Activated gamma-delta T cell treated with Interleukin-2 at 50 U/mL for 16 hours (primary cell): Measurements from ENCODE around the gene PLEKHO2.

Experiments used
- DNase-seq: peaks from one replicate; pipeline ENCODE4 v3.0.0-alpha.2; 2020

The PLEKHO2 gene

DNA sequence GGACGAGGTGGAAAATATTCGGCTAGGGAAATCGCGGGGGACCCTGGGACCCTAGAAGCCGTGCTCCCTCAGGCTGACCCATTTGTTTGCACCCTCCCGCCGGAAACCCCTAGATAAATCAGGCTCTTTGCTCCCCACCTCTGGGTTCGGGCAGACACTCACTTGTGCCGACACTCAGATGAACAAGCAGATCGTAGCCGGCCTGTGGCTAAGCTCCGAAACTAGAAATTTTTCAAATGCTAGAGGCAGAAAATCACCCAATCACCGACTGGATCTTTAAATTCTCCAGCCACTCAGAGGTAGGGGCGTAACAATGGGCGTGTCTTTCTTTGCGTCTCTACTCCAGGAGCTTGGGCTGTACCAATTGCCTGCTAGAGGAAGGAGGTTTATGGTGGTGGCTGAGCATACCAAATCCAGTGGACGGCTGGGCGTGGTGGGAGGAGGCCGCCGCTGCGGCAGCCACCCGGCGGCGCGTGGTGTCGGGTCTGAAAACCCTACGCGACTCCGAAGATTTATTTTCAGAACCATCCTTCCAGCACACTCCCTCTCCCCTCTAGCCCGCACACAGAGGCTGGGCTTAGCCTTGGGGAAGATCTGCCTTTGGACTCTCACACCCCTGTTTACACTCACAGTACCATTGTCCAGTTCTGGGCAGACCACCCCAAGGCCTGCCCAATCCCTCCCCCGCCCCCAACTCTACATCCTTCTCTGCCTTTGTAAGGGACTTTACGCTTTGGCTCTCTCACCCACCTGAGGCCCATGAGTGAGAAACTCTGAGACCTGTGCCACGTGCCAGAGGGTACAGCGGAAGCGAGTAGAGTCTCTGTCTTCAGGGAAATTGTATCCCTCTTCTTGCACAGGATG lies 16.1 kb upstream of the PLEKHO2 start, which contains the start of gene PIF1:
PIF1 (minus strand) TSS at position 217 of the 864 bp plus-strand sequence. CDS start 1,312 bp downstream, outside the sequence.
- peak; percentile 84 for DNase-seq

DNA sequence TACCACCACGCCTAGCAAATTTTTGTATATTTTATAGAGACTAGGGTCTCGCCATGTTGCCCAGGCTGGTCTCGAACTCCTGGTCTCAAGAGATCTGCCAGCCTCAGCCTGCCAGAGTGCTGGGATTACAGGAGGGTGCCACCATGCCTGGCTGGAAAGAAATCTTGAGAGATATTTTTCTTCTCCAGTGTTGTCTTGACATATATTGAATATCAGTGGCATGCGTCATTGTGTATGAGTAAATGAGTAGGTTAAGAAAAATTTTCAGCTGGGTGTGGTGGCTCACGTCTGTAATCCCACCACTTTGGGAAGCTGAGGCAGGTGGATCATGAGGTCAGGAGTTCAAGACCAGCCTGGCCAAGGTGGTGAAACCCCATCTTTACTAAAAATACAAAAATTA lies 12.7 kb upstream of the PLEKHO2 start:
- no peak for DNase-seq

DNA sequence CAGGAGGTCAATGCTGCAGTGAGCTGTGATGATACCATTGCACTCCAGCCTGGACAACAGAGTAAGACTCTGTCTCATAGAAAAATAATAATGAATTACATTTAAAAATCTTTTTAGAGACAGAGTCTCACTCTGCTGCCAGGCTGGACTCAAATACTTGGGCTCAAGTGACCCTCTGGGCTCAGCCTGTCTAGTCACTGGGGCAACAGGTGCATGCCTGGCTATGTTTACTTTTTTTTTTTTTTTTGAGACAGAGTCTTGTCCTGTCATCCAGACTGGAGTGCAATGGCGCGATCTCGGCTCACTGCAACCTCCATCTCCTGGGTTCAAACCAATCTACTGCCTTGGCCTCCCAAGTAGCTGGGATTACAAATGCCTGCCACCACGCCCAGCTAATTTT lies 8.0 kb upstream of the PLEKHO2 start:
- DNase-seq: no peak

DNA sequence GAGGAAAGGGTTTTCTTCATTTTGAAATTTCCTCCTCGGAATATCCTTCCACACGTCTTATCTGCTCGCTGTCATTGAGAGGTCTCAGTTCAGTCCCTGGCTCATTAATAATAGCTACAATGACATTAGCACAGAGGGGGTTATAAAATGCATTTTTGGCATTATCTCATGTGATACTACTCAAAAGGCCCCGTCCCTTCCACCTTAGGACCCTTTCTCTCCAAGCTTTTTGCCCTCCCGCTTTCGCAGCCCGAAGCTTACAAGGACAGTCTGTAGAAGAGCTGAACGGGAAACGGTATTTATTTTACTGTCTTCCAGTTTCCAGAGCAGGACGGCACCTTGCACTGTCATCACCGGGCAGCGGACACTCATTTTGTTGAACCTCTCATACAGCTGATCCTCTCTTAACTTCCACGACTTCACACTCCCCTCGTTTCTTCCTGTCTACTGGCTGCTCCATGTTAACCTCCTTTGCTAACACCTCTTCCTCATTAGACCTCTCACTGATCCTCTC lies 5.6 kb upstream of the PLEKHO2 start:
- DNase-seq: no peak

DNA sequence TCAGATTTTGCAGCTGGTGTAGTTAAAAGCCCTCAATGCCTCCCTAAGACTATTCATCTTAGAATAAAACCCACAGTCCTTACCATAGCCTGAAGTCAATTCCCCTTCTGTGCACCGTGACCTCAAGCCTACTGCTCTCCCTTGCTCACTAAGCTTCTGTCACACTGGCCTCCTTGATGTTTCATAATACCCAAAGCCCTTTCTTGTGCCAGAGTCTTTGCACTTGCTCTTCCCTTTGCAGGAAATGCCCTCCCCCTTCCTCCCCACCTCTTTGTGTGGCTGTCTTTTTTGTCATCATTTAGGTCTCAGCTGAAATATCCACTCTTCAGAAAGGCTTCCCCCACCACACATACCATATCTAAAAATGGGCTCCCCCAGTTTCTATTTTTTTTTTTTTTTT lies 4.2 kb upstream of the PLEKHO2 start:
- peak; percentile 46 for DNase-seq

DNA sequence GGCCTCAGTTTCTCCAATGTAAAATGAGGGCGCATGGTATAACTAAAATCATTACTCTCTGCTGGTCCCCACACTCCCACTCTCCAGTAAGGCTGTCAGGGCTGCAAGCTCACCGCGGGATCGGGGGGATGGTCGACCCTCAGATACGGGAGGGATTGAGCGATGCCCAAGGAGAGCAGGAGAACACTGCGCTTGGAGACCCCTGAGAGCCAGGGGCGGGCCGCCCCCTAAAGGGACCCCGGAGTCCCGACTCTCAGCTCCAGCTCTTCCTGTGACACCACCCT lies 713 bp upstream of the PLEKHO2 start:
- no peak for DNase-seq

DNA sequence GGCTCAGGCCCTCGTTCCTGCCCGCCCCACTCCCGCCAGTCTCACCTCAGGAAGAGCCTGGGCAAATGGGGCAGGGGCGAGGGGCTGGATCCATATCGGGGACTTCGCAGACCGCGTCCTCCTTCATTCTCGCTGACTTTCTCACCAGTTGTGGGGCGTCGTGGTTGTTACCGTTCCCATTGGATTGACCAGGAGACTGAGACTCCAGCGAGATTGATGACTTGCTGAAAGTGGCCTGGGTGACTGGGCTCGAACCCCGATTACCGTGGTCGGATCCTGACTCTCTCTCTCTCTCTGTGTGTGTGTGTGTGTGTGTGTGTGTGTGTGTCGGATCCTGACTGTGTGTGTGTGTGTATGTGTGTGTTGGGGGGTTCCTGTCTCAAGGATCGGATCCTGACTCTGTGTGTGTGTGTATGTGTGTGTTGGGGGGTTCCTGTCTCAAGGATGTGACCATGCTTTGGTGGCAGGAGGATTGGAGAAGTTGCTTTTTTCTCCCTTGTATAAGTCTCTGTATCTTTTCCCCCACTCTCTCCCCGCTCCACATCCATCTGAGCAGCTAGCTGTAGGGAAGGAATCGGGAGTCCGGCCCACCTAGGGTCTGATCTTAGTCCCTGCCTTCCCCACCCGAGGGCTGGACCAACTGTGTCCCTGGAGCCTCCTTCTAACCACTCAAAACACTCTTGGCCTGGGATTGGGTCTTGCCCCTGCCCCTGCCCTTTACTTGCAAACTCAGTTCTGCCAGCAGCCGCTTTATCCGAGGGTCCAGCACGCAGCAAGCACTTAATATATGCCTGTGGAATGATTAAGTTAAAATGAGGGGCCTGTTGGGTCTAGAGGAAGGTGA lies 603 bp downstream of the PLEKHO2 start:
- DNase-seq: no peak

DNA sequence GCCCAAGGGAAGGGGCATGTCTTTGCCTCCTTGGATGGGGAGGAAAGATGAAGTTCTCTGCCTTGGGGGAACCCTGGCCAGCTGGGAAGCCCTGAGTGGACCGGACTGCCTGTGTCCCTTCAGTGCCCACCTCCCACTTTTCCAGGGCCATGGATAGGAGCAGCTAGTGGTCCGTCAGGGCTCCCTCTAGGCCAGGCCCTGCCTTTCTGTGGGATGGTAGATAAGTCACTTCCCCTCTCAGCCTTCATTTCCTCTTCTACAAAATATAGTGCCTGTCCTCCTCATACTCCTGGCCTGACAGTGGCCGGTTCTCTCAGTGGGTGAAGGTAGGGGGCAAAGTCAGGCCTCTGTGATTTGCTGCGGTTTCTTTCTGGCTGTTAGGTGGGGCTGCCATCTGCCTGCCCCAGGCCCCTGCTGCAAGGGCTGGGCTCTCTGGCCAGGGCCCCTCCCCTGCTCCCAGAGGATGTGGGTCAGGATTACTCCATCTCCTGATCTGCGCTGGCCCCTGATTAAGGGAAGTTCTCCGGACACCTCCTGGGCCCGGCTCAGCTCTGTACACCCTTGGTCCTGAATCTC lies 1.4 kb downstream of the PLEKHO2 start:
- DNase-seq: no peak

DNA sequence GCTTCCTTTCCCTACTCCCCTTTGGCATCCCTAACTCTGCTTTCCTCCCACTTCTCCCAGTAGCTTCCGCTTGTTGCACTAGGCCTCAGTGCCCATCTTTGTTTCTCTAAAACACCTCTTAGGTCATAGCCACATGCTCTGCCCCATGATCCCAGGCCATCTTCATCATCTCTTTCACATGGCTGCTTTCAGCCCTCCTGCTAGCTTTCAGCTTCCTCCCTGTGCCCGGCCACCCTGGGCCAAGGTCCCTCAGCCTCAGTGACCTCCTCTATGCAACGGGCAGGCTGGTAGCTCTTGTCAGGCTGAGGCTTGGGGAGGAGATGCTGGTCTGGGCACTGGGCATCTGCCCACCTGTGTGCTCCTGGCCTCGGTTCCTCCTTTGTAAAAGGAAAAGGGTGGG lies 2.3 kb downstream of the PLEKHO2 start:
- DNase-seq: no peak

DNA sequence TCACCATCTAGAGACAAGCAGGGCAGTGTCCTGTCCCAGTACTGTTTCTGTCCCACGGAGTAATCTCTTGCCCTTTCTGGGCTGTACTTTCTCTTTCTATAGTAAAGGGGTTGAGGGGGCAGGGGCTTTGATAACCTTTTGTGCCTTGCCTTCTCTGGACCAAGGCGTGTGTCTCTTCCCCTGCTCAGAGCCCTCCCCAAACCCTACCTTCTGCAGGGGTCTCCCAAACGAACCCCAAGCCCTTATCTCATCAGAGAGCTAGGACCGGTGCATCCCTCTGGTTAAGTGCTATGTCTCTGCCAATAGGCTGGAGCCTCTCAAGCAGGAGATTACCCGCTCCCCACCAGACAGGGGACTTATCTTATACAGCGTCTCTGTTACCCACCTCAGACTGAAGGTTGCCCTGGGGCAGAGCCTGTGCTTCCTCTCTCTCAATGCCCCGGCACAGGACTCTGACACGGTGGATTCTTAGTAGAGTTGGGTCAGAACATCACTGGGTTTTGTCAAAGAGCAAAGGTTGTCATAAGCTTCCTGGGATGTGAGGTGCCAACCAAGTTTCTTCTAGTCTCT lies 2.9 kb downstream of the PLEKHO2 start:
- peak; percentile 28 for DNase-seq

DNA sequence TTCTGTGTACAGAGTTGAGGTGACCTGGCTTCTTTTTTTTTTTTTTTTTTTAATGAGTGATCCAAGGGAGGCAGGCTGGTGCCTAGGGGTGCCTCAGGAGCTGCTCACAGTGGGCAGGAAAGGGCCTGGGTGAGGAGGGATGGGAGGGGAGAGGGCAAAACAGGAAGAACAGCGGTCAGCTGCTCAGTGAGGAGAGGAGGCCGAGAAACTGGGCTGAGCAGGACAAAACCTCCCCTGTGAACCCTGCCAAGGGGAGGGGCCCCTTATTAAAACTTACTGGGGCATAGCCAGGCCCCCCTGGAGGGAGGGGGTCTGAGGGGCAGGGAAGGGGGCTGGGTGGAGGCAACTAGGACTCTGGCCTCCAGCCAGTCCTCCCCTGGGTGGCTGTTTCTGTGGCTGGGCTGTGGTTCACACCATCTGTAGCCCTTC lies 3.5 kb downstream of the PLEKHO2 start:
- no peak for DNase-seq

DNA sequence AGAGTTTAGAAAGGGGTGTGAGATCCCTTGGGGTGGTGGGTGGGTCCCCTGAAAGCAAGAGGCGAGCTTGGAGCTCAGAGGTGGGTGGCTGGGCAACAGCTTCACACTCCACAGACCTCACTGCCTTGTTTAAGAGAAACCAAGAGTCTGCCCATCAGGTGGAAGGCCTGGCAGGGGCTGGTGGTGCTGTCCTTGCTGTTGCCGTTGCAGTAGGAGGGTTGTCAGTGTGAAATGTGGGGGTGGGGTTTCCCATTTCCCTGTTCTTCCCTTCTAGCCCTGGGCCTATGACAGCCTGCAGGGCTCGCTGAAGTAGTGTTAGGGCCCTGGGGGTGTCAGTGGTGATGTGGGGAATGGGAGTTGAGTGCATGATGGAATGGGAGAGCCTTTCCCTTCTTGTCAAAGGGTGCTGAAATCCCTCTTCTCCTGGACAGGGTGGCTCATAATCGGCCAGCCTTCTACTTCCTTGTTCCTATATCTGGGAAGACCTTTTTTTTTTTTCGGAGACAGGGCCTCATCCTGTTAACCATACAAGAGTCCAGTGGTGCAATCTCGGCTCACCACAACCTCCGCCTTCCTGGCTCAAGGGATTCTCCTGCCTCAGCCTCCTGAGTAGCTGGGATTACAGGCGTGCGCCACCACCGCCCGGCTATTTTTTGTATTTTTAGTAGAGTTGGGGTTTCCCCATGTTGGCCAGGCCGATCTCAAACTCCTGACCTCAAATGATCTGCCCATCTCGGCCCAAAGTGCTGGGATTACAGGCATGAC lies 4.3 kb downstream of the PLEKHO2 start:
- no peak for DNase-seq

DNA sequence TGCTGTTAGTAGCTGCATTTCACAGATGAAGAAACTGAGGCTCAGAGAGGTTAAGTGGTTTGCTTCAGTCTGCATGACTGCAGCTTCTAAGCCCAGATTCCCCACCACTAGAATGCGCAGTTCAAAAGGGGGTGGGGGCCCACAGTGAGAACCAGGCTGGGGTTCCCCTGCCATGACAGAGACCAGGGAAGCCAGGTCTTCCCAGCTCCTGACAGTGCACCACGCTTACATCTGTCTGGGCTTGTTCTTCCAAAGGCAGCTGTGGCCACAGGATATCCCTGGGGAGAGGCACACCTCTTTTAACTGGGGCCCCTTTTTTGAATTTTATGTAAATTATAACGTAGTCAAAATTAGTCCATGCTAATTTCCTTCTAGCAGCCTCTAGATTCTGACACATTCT lies 5.3 kb downstream of the PLEKHO2 start:
- DNase-seq: no peak

DNA sequence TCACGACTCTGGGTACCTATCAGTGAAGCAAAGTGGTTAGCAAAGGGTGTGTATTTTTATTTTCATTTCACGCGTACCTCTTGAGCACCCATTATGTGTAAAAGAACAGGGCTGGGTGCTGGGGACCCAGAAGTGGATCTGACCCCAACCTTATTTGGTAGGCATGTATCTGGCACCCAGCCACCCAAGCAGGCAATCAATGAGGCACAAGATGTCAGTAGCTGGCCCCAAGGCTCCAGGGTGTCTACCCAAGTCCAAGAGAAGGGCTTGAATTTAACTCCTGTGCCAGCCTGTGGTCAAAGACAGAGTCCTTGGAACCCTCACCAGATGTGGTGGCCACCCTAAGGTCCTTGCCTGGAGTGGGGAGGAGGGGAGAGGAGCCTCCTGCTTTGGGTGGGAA lies 5.7 kb downstream of the PLEKHO2 start:
- no peak for DNase-seq

DNA sequence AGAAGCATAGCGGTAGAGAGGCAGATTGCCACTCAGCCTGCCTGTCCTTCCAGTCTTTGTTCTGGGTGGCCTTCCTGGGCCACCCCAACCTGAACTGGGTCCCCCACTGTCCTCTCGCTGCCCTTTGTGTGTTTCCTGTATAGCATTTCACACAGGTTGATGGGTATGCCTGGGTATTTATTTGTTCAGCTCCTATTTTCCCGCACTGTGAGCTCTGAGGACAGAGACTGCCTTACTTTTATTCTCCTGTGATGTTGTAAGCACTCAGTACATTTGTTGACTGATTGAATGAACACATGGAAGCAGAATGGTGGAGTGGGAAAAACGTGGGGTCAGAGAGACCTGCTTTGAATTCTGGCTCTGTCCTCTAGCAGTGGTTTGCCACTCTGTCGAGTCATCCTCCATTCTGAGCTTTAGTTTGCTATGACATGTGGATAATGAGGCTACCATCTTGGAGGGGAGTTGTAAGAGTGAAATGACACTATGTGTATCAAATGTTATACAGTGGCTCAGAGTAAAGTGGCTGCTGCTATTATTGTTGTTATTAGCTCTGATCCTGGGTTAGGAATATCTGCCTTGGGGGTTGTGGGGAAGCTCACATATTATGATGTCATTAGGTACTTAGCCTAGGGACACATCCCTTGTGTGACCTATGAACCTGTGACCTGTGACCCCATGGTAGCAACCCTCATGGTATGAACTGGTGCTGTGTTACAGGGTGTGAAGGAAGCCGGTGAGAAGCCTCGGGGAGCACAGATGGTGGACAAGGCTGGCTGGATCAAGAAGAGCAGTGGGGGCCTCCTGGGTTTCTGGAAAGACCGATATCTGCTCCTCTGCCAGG lies 6.4 kb downstream of the PLEKHO2 start:
- no peak for DNase-seq

DNA sequence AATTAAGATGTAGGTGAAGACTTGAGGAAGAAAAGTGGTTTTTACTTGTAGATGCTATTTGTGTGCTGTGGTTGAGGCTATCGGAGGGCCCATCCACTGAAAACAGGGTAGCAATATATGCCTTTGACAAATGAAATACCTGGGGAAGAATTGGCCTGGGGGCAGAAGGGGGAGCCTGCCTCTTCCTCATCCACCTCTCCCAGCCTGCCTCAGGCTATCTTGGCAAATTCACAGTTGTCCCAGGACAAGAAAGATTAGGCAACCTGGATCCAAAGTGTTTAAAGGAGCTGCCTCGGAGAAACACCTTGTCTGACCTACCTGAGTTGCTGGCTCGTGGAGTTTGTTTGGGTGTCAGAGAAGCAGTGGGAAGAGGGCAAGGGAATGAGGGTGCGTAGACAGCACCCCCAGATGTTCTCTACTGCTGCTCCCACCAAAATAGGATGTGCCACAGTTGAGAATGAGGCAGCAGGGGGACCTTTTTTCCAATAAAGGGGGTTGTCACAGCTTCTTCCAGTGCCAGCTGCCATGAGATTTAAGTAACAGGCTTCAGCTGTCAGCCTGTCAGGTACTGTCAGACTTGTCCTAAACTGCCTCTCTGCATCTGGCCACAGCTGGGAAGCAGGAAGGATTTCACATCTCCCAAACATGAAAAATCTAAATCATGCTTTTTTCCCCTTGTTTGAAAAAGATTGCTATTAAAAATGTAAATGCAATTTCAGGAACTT lies 9.2 kb downstream of the PLEKHO2 start:
- no peak for DNase-seq

DNA sequence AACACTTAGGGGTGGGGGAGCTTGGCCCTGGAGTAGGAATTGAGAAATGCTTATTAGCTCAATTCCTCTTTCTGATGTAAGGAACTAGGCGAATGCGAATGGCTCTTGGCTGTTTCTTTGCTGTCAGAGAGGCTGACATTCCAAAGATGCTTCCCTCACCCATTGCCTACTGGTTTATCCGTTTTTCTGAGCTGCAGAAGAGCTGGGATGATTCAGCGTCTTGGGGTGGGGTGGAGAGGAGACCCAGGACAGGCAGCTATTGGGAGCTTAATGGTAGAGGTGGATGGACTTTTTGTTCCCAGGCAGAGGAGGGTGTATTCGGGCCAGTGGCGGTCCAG lies 9.8 kb downstream of the PLEKHO2 start:
- DNase-seq: no peak

DNA sequence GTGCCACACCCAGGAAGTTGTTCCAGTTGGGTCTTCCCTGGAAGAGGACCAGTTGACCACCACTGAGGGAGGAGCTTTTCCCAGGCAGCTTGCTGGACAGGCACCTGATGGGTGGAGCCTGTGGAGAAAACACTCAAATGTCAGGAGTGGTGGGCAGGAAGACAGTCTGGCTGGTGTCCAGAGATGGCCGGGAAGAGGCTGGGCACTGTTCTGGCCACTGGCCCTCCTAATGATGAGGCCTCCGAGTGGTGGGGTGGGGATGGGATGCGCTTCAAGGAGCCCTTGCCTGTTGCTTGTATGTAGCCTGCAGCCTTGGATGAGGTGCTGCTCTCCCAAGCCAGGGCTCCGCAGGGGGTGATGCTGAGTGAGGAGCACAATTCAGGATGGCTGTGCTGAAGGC lies 12.3 kb downstream of the PLEKHO2 start:
- DNase-seq: no peak

DNA sequence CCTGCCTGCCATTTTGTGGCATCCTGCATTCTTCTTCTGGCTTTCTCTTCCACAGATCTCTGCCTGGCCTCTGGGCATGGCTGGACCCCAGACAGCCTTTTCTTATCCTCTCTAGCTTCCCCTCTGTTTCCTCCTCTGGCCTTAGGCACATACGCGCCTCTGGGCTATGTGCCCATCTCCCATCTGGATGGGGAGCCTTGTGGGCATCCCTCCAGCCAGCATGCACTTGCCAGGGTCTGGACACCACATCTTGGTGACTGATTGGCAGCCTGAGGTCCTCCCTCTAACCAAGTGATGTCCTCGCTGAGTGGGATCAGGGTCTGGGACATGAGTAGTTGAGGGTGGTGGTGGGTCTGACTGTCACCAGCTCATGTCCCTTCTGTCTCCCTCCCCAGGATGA lies 12.8 kb downstream of the PLEKHO2 start:
- DNase-seq: no peak

DNA sequence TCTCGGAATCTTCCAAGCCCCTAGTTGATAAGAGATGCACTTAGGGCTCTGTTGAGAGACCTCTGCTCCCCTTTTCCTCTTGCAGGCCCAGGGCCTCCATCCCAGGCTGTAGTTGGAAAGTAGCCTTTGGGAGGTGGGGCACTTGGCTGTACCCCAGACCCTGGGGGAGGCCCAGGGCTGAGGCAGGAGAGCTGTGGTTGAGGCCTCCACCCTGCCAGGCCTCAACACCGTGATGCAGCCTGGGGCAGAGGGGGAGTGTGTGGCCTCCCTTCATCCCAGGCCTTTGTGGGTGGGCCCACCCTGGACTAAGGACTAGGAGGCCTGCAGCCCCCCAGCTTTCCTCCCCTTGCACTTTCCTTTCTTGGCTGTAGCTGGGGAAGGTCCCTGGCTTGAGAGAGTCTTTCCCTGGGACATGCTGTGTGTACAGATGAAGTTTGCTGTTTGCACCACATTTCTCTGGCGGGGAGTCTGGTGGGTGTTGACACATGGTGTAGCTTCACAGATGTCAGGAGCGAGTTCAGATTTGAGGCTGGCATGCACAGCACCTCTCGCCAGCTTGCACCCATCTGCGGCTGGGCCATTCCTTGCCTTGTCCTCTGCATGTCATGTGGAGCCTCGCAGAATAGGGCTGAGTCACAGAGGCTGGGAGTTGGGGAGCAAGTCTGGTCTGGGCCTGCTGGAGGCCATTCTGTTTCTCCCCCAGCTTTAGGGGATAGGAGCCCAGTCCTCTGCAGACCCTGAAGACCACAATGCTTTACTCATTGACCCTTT lies 13.7 kb downstream of the PLEKHO2 start:
- no peak for DNase-seq
